Activated CD4-positive, alpha-beta T cell treated with anti-CD3 and anti-CD28 coated beads, Interleukin-2, amount 50 U/mL, for 48 hours (primary cell): Measurements from ENCODE around the gene BBS2.

ENCODE experiments used
- DNase-seq, 2 experiments: peaks; one replicate each; pipeline ENCODE4 v3.0.0-alpha.2; 2020

BBS2 gene

DNA sequence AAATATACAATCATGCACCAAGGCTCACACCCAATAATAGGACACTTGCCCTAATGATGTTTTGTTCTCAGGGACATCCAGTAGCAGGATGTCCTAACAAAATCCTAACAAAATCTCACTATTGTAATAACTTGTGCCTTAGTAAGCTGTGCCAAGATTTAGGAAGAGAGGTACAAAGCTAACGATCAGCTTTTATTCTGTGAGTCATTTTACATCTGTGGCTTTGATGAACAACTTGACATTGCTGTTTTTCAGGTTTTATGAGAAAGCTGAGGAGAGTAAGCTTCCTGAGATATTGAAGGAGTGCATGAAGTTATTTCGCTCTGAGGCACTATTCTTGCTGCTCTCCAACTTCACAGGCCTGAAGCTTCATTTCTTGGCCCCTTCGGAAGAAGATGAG, 49.6 kb downstream of the BBS2 start:
- DNase-seq: no peak

DNA sequence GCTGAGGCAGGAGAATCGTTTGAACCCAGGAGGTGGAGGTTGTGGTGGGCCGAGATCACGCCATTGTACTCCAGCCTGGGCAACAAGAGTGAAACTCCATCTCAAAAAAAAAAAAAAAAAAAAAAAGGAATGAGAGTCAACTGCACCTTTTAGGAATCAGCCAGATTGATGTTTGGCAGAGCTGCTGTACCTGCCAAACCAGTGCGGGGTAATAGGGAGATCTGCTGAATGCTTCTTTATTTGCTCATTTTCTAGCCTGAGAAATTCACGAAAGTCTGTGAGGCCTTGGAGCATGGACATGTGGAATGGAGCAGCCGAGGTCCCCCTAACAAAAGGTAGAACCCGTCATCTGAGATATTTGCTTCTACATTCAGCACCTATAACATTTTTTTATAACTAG, 50.1 kb downstream of the BBS2 start:
- no peak for DNase-seq

DNA sequence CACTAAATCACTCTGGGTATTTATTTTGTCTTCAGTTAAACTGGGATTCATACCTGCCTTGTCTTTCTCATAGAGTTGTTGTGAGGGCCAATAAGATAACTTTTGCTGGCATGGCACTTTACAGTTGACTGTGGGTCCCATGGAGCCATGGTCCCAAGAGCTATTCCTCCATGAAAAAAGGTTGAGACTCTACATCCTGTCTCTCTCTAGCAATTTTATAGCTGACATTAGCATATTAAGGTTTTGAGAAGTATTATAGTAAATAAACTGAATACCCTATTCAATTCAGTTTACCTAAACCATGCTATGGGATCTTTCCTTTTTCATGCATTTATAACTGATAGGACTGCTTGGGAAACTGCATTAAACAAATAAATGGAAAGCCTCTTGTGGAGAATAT, 51.0 kb downstream of the BBS2 start:
- DNase-seq: no peak

DNA sequence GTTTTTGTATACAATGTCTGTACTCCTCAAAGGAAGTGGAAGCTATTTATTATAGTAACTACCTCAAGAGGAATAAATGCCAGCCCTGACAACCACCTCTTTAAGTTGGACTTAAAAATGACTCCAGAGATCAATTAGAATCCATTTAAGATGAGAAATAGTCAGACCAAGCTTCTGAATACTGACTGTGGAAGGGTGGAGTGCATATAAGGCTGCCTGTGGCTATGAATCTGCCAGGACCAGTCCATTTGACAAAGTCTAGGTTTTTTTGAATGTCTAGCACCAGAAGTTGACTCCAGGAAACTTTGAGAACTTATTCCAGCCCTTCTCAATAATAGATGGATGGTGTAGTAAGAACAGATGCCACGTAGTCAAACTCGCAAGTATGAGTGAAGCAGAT, 53.5 kb downstream of the BBS2 start:
- DNase-seq: no peak

DNA sequence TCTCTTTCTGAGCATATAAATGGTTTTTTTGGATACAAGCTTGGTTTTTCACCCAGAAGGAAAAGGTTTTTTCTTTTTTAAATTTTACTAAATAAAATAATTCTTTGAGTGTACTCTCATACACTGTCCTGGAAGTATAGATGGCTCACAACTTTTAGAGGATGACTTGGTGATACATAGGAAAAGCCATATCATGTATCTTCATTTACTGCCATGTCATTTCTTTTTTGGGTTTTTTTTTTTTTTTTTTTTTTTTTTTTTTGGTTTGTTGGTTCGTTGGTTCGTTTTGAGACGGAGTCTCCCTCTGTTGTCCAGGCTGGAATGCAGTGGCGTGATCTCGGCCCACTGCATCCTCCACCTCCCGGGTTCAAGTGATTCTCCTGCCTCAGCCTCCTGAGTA, 56.7 kb downstream of the BBS2 start:
- no peak for DNase-seq

DNA sequence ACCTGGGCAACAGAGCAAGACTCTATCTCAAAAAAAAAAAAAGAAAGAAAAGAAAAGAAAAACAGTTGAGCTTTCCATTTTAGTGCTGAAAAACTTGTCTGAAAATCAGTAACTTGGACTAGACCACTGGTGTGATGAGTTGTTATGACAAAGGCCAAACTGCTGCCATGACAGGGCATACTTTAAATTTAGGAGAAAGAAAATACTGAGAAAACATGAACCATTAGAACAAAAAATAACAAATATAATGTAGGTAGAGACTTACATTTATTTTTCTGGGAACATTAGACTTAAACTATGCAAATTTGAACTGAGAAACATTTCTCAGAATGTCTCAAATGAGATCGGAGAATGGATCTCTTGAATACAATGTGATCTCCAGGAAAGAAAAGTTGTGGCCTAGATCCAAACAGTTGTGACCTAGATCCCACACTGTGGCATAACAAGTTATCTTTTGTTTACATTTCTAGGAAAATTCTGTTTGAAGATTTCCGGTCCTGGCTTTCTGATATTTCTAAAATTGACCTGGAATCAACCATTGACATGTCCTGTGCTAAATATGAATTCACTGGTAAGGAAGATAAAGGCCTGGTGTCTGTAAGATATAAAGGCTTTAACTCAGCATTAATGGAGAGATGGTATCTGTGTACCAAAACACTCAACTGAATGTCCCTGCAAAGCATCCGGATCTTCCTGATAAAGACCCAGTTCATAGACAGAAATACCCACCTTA, 57.6 kb downstream of the BBS2 start:
- no peak for DNase-seq

DNA sequence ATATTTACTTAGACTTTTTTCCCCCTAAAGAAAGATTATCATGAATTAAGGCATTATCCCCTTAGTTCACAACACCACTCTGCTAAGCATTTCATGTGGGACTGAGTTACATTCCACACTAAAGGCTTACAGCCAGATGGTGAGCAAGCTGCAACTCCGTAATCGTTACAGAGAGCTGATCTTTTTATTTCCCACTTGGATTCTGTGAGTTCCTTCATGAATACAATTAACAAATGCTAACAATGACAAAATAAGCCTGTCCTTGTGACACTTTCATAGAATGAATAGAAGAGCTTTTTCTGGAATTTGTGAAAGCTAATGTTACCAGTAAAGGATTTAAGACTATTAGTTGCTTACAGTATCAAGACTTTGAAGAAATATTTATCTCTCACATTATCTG, 59.7 kb downstream of the BBS2 start:
- no peak for DNase-seq

DNA sequence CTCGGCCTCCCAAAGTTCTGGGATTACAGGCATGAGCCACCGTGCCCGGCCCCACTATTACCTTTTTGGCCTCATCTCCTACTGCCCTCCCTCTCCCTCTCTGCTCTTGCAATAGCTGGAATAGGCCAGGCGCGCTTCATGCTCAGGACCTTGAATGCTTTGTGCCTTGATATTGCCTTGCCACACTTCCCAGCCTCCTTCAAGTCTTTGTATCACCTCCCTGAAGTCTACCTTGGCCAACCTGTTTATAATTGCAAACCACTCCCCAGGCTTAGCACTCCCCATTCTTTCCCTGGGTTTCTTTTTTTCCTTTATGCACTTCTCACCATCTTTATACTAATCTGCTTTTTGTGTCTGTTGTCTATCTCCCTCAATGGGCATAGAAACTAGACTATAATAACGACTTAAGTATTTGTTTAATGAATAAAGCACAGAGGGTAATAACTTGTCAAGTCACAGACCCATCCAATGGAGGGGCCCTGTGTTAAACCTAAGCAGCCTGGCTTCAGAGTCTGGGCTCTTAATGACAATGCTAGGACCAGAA, 61.8 kb downstream of the BBS2 start:
- DNase-seq: no peak

DNA sequence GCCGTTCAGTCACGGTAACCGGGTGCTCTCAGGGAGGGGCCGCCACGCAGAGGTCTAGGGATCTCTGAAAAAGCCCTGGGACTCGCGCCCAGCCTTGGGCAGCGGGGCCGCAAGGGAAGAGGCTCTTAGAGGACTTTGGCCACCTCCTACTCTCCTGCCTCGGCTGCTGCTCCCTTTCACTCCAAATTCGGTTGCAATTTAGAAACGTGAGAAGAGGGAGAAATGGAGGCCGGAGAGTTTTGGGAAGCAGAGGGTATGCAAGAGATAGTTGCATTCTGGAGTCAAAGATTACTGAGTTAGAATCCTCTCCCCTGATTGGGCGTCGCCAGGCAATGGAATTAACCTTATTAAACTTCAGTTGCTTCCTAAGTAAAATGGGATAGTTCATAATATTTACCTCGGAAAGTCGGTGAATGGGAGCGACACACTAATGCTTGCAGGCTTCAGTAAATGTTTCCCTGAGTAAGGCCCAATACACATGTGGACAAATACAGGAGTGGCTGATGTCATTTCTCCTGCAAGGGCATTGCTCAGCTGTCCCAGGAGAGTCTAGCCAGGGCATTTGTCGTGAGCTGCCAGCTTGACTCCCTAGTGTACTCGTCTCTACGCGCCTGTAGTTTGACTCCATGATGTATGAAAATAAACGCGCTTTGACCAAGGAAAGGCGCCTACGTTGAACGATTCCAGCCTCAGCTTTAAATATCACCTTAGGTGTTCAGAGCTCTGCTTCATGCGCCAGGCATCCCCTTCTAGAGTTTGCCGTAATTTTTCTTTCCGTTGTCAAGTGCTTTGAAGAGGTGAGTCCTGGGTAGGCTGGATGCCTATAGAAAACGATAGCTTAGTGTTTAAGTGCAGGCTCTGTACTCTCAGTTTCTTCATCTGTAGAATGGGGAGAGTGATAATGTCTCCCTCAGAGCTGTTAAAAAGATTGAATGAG, 67.8 kb downstream of the BBS2 start:
- peak in 1 of 2 experiments; percentile 20 for DNase-seq

DNA sequence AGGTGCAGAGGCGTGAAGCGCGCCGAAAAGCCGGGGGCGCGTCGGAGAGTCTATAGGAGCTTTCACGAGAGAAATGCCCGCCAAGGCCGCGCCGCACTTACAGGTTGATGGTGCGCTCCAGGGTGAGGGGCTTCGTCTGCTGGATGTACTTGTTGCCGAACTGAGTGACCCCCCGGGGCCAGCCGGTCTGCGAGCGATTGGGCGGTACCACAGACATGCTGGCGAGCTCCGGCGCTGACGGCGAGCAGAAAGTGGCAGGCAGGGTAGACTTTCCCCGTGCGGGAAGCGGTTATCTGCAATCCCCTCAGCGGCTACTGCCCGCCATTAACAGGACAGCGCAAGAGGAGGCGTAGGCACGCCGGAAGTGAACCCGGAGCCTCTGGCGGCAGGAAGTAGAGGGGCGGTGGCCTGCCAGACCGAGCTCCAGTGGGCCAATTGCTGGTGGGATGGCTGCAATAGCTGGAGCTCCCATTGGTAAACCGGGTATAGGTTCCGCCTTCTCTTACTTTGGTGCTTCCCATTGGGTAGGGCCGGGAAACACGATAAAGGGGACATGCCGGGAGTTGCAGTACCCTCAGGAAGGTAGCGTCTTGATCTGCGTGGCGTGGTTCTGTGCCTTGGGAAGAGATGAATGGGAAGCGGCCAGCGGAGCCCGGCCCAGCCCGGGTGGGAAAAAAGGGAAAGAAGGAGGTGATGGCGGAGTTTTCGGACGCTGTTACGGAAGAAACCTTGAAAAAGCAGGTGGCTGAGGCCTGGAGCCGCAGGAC, 68.7 kb downstream of the BBS2 start, which contains the start of the genes NUDT21 and OGFOD1:
Gene NUDT21, minus strand, starts transcription at position 347 of the 767 bp plus-strand sequence. Its CDS starts 130 bp downstream, at position 217.
Gene OGFOD1, plus strand, starts transcription at position 569 of the 767 bp plus-strand sequence. Its CDS starts 59 bp downstream, at position 628.
- peak; percentile 86 to 91 for DNase-seq

DNA sequence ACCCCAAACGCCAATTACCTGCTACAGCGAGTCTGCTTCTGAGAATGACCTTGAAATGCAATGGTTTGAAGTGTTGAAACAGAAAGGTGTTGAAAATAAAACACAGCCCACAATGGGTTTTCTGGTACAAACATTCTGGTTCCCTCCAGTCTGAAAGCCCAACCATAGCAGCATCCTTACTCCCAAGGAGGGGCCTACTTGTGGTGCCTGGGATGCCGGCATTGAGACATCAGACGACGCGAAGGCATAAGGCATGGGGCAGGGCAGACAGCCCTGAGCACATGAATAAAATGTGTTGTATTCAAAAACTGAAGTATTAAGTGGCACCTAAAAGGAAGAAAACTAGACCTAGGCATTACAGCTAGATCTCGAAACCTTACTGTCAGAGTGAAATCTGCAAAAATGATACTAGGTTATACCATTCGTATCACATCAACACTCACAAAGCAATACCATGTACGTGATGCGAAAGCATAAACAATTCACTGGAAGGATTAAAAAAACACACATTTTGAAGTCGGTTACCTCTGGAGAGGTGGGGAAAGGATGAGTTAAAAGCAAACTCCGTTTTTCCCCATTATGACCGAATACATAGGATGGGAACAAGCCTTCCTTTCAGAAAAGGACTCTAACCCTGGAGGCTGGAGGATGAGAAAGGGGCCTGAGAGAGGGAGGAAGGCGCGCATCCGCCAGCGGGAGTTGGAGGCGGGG, 69.4 kb downstream of the BBS2 start:
- DNase-seq: peak in 1 of 2 experiments; percentile 26

DNA sequence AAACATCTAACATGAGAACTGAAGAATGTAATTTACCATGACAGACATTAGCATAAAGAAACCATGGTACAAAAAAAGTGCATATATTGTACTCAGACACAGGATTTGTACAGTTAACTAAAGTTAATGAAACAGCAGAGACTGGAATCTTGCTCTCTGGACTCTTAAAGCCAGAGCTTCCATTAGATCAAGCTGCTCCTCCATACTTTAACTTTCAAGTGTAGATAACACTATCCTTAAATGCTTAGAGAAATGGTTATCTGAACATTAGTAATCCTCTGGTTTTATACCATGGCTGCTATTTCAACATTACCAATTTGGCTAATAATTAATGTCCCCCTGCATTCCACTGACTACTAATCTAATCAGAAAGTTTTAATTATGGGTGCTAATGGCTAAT, 71.8 kb downstream of the BBS2 start:
- no peak for DNase-seq

DNA sequence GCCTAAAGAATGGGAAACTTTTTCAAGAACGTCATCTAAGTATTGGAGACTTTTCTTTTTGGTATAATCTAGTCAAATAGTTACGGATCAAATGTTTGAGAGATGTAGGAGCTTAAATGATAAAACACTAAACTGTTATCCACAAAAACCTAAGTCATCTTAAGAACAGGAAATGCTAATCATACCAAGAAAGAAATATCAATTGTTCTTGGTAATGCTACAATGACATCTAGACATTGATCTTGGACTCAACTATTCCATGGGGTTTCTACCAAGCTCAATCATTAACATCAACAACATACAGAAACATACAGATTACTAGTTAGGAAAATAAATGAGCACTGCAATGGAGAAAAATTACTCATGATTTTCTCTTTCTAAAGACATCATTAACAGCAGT, 72.5 kb downstream of the BBS2 start:
- no peak for DNase-seq

DNA sequence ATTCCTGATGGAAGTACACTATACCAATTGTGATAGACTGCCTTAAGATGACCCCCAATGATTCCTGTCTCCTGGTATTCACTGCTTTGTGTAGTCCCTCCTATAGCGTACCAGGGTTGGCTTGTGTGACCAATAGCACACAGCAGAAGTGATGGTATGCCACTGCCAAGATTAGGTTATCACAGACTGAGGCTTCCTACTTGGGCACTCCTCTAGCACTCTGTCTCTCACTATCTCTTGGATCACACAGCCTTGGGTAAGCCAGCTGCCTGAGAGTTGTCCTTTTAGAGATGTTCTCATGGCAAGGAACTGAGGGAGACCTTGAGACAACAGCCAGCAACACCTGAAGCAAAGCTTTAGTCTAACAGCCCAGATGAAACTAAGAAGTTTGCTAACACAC, 81.8 kb downstream of the BBS2 start:
- no peak for DNase-seq

DNA sequence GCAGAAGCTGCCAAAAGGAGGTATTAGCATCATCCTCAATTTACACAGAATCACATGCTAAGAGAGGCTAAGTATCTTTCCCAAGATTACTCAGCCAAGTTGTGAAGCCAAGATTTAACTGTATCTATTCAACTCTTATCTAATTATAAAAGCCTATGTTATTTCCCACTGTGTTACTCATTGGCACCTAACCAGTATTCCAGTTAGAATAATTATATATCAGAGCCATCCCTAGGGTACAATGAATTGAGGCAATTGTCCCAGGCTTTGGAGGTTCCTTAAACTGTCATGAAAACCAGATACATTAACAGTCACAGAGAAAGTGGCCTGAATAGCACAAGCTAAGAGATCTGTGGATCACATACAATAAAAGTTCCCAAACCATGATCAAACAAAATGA, 83.6 kb downstream of the BBS2 start:
- no peak for DNase-seq
